Dendritic cell treated with granulocyte-macrophage colony-stimulating factor and Interleukin-4, amounts not matched to agents 40 ng/mL and 50 ng/mL, for 4 days (primary cell): ENCODE results near the gene CLDN18.

ENCODE experiments used
- H3K27ac Mint-ChIP-seq: one replicate; pipeline ENCODE4 v1.8.0; 2022; ENCODE audit warnings: mild to moderate bottlenecking, mixed read lengths
- H3K27me3 Mint-ChIP-seq: one replicate; pipeline ENCODE4 v1.8.0; 2022; ENCODE audit warnings: mild to moderate bottlenecking, mixed read lengths
- H3K36me3 Mint-ChIP-seq: one replicate; pipeline ENCODE4 v1.8.0; 2022; ENCODE audit warnings: low read depth, mixed read lengths
- H3K4me1 Mint-ChIP-seq: one replicate; pipeline ENCODE4 v1.8.0; 2022; ENCODE audit warnings: low read depth, mixed read lengths
- H3K4me3 Mint-ChIP-seq: one replicate; pipeline ENCODE4 v1.8.0; 2022; ENCODE audit warnings: mild to moderate bottlenecking, moderate library complexity, mixed read lengths
- H3K9me3 Mint-ChIP-seq: one replicate; pipeline ENCODE4 v1.8.0; 2022; ENCODE audit warnings: mixed read lengths
- intact Hi-C: fragments of 100-400 bp; cut with micrococcal nuclease; formaldehyde crosslinking; loops from one replicate; pipeline ENCODE4 v1.15.0; 2022

Gene CLDN18

GRCh38 chr3:138036572-138036971, 26.6 kb downstream of the CLDN18 start:
- Mint-ChIP-seq H3K9me3 (no peaks in the 10 kb centered on the region), H3K4me3 (no peak overlapping the region), H3K4me1 (no peaks in the 10 kb centered on the region), H3K36me3 (peaks cover 6% of the 10 kb centered on the region), H3K27ac (no peak overlapping the region), H3K27me3 (no peaks in the 10 kb centered on the region)
- intact Hi-C loops: no loop called here

GRCh38 chr3:138038725-138039462, 28.9 kb downstream of the CLDN18 start:
- H3K4me1 Mint-ChIP-seq: no peaks in the 10 kb centered on the region
- no peaks in the 10 kb centered on the region for H3K9me3 Mint-ChIP-seq
- H3K36me3 Mint-ChIP-seq: peaks cover 6% of the 10 kb centered on the region
- H3K27ac Mint-ChIP-seq: no peak overlapping the region
- H3K4me3 Mint-ChIP-seq: no peak overlapping the region
- no peaks in the 10 kb centered on the region for H3K27me3 Mint-ChIP-seq
- intact Hi-C loops: no loop called here

GRCh38 chr3:138042043-138042442, 32.1 kb downstream of the CLDN18 start:
- H3K9me3 Mint-ChIP-seq: no peaks in the 10 kb centered on the region
- H3K4me1 Mint-ChIP-seq: no peaks in the 10 kb centered on the region
- H3K4me3 Mint-ChIP-seq: no peak overlapping the region
- H3K27ac Mint-ChIP-seq: no peak overlapping the region
- H3K27me3 Mint-ChIP-seq: no peaks in the 10 kb centered on the region
- peaks cover 6% of the 10 kb centered on the region for H3K36me3 Mint-ChIP-seq
- intact Hi-C loops: no loop called here

- Mint-ChIP-seq H3K4me1 (no peaks in the 10 kb centered on the region), H3K9me3 (no peaks in the 10 kb centered on the region), H3K27me3 (no peaks in the 10 kb centered on the region), H3K4me3 (no peak overlapping the region), H3K27ac (no peak overlapping the region), H3K36me3 (peaks cover 6% of the 10 kb centered on the region)
- intact Hi-C loops: no loop called here
These were observed 33.5 kb downstream of the CLDN18 start for GRCh38 chr3:138043266-138044029.

- intact Hi-C loops: no loop called here
- no peaks in the 10 kb centered on the region for H3K4me1 Mint-ChIP-seq
- no peak overlapping the region for H3K4me3 Mint-ChIP-seq
- H3K9me3 Mint-ChIP-seq: no peaks in the 10 kb centered on the region
- H3K27me3 Mint-ChIP-seq: no peaks in the 10 kb centered on the region
- H3K27ac Mint-ChIP-seq: no peak overlapping the region
- peaks cover 19% of the 10 kb centered on the region for H3K36me3 Mint-ChIP-seq
These were observed 36.1 kb downstream of the CLDN18 start for GRCh38 chr3:138046085-138046484.

- Mint-ChIP-seq H3K27me3 (no peaks in the 10 kb centered on the region), H3K27ac (no peak overlapping the region), H3K4me3 (no peak overlapping the region), H3K36me3 (peaks cover 23% of the 10 kb centered on the region), H3K9me3 (no peaks in the 10 kb centered on the region), H3K4me1 (no peaks in the 10 kb centered on the region)
- intact Hi-C loops: no loop called here
These were observed 37.0 kb downstream of the CLDN18 start for GRCh38 chr3:138046955-138047354.

GRCh38 chr3:138047596-138048158, 37.7 kb downstream of the CLDN18 start:
- intact Hi-C loops: no loop called here
- Mint-ChIP-seq H3K4me1 (no peaks in the 10 kb centered on the region), H3K4me3 (no peak overlapping the region), H3K36me3 (peaks cover 26% of the 10 kb centered on the region), H3K9me3 (no peaks in the 10 kb centered on the region), H3K27me3 (no peaks in the 10 kb centered on the region), H3K27ac (no peak overlapping the region)

GRCh38 chr3:138049157-138049919, 39.4 kb downstream of the CLDN18 start:
- Mint-ChIP-seq H3K27ac (no peak overlapping the region), H3K4me1 (no peaks in the 10 kb centered on the region), H3K9me3 (no peaks in the 10 kb centered on the region), H3K4me3 (no peak overlapping the region), H3K27me3 (no peaks in the 10 kb centered on the region), H3K36me3 (peaks cover 41% of the 10 kb centered on the region)
- intact Hi-C loops: no loop called here

- Mint-ChIP-seq H3K27ac (no peak overlapping the region), H3K36me3 (peaks cover 42% of the 10 kb centered on the region), H3K9me3 (no peaks in the 10 kb centered on the region), H3K27me3 (no peaks in the 10 kb centered on the region), H3K4me3 (no peak overlapping the region), H3K4me1 (no peaks in the 10 kb centered on the region)
- intact Hi-C loops: loop anchor here (10.0 kb wide), 1 partner anchor 947 kb away; no protein-coding TSS in a partner anchor
These were observed 42.2 kb downstream of the CLDN18 start for GRCh38 chr3:138051947-138052802.

GRCh38 chr3:138054057-138054456, 44.1 kb downstream of the CLDN18 start:
- Mint-ChIP-seq H3K27ac (no peak overlapping the region), H3K4me3 (no peak overlapping the region), H3K27me3 (no peaks in the 10 kb centered on the region), H3K4me1 (no peaks in the 10 kb centered on the region), H3K36me3 (peaks cover 42% of the 10 kb centered on the region), H3K9me3 (no peaks in the 10 kb centered on the region)
- intact Hi-C loops: loop anchor here (10.0 kb wide), 1 partner anchor 949 kb away; no protein-coding TSS in a partner anchor

GRCh38 chr3:138057384-138057783, 47.4 kb downstream of the CLDN18 start:
- no peak overlapping the region for H3K4me3 Mint-ChIP-seq
- no peaks in the 10 kb centered on the region for H3K9me3 Mint-ChIP-seq
- H3K27ac Mint-ChIP-seq: no peak overlapping the region

GRCh38 chr3:138059261-138059660, 49.3 kb downstream of the CLDN18 start:
- no peaks in the 10 kb centered on the region for H3K9me3 Mint-ChIP-seq
- peaks cover 52% of the 10 kb centered on the region for H3K36me3 Mint-ChIP-seq
- intact Hi-C loops: loop anchor here (10.0 kb wide), 1 partner anchor 954 kb away; no protein-coding TSS in a partner anchor
- peaks cover 5% of the 10 kb centered on the region for H3K4me1 Mint-ChIP-seq
- H3K27ac Mint-ChIP-seq: no peak overlapping the region
- H3K4me3 Mint-ChIP-seq: no peak overlapping the region
- H3K27me3 Mint-ChIP-seq: no peaks in the 10 kb centered on the region

More at GRCh38 chr3:138057384-138057783, 47.4 kb downstream of the CLDN18 start:
- intact Hi-C loops: loop anchor here (10.0 kb wide), 1 partner anchor 953 kb away; no protein-coding TSS in a partner anchor
- peaks cover 5% of the 10 kb centered on the region for H3K4me1 Mint-ChIP-seq
- no peaks in the 10 kb centered on the region for H3K27me3 Mint-ChIP-seq
- peaks cover 51% of the 10 kb centered on the region for H3K36me3 Mint-ChIP-seq

- peaks cover 5% of the 10 kb centered on the region for H3K4me1 Mint-ChIP-seq
- H3K4me3 Mint-ChIP-seq: no peak overlapping the region
- intact Hi-C loops: loop anchor here (10.0 kb wide), 1 partner anchor 184 kb away; no protein-coding TSS in a partner anchor
- no peak overlapping the region for H3K27ac Mint-ChIP-seq
- peaks cover 66% of the 10 kb centered on the region for H3K36me3 Mint-ChIP-seq
- H3K27me3 Mint-ChIP-seq: no peaks in the 10 kb centered on the region
- no peaks in the 10 kb centered on the region for H3K9me3 Mint-ChIP-seq
These were observed 50.8 kb downstream of the CLDN18 start for GRCh38 chr3:138060792-138061191.
